Natural killer cell (primary cell): ENCODE results near the gene AKAP5. TPM values are rescaled to one million over a fixed set of nuclear protein-coding genes. Genes with fewer than 3 reads are reported as not detected.
A peak's percentile ranks its signal among the peaks of the same experiment; 100 is the strongest.

ENCODE experiments used
- ATAC-seq, 3 donors: fragments of 150-1000 bp in 2 of 3; fragments of 200-7000 bp in 1 of 3; cut with Tn5 transposase; 1 replicate in 1 of 3; 2 replicates in 2 of 3; pipeline ENCODE4 v1.10.0; 2021; ENCODE audit warnings: mild to moderate bottlenecking in 2 of 3, moderate library complexity in 2 of 3
- DNase-seq, 2 donors: peaks; one replicate each; pipeline versions ENCODE4 v3.0.0 to v3.0.0-alpha.2; 2013 to 2021; ENCODE audit warnings: mixed read lengths in 1 of 2
- H3K27ac ChIP-seq: one replicate; pipeline ENCODE4 v1.5.1; 2013; ENCODE audit warnings: mild to moderate bottlenecking, low read length
- H3K27me3 ChIP-seq: one replicate; pipeline ENCODE4 v1.6.1; 2013; ENCODE audit warnings: low read length; ENCODE audit not compliant: control insufficient read depth, insufficient read depth
- H3K36me3 ChIP-seq: one replicate; pipeline ENCODE4 v1.6.1; 2013; ENCODE audit warnings: low read length; ENCODE audit not compliant: control insufficient read depth, insufficient read depth
- H3K4me1 ChIP-seq: one replicate; pipeline ENCODE4 v1.6.1; 2013; ENCODE audit warnings: low read length; ENCODE audit not compliant: control insufficient read depth, insufficient read depth
- H3K4me3 ChIP-seq: one replicate; pipeline ENCODE4 v1.5.1; 2013; ENCODE audit warnings: low read length
- H3K9me3 ChIP-seq: one replicate; pipeline ENCODE4 v1.6.1; 2013; ENCODE audit warnings: low read length; ENCODE audit not compliant: control insufficient read depth, insufficient read depth
- H3K27ac Mint-ChIP-seq, 2 donors: one replicate each; pipeline ENCODE4 v1.8.0; 2022; ENCODE audit warnings: mild to moderate bottlenecking in 2 of 2, mixed read lengths in 2 of 2, moderate library complexity in 1 of 2
- H3K27me3 Mint-ChIP-seq, 2 donors: one replicate each; pipeline ENCODE4 v1.8.0; 2022; ENCODE audit warnings: low read depth in 2 of 2, mixed read lengths in 2 of 2
- H3K36me3 Mint-ChIP-seq: one replicate; pipeline ENCODE4 v1.8.0; 2022; ENCODE audit warnings: mixed read lengths
- H3K4me1 Mint-ChIP-seq, 2 donors: one replicate each; pipeline ENCODE4 v1.8.0; 2022; ENCODE audit warnings: mixed read lengths in 2 of 2
- H3K4me3 Mint-ChIP-seq: one replicate; pipeline ENCODE4 v1.8.0; 2022; ENCODE audit warnings: mild to moderate bottlenecking, moderate library complexity, mixed read lengths
- H3K9me3 Mint-ChIP-seq, 2 donors: one replicate each; pipeline ENCODE4 v1.8.0; 2022; ENCODE audit warnings: mixed read lengths in 2 of 2
- WGBS: methylation state at CpG from one replicate; pipeline ENCODE4 v1.1.7; 2013; ENCODE audit warnings: missing lambda C conversion rate; ENCODE audit not compliant: insufficient coverage; 5-methylcytosine and 5-hydroxymethylcytosine counted together
- intact Hi-C: fragments of 100-400 bp; cut with micrococcal nuclease; formaldehyde crosslinking; loops from one replicate; pipeline ENCODE4 v1.14.2; 2022
- total RNA-seq, 4 donors: library from RNA; stranded (reverse); fragments of 120-200 nt in 1 of 4; gene quantifications; one replicate each; pipeline versions ENCODE4 v1.2.3 to v1.2.4, GENCODE V29; 2013 to 2022
- TF ChIP-seq, protein P1 (sequence below): fragments of 200-600 bp; IDR thresholded peaks from one replicate; pipeline ENCODE4 v1.8.0; 2022; ENCODE audit warnings: antibody characterized with exemption

Gene AKAP5
- total RNA-seq, 3 donors from 2014 or later (not counting 1 experiment from before 2014, with no cell fraction given): 11.1 to 16.3 (median 12.0) TPM

GRCh38 chr14:64503434-64504309 lies 38.4 kb downstream of the AKAP5 start, which contains the start of gene ZBTB25:
TSS of gene ZBTB25 (minus strand) at chr14:64503838. CDS start at chr14:64490533, 13,305 bp downstream.
- peak; percentile 67 to 85 (median 70) for ATAC-seq
- Mint-ChIP-seq H3K4me1 (peaks cover 66 to 73% of the 10 kb centered on the region in 2 donors), H3K27me3 (no peaks in the 10 kb centered on the region), H3K9me3 (no peaks in the 10 kb centered on the region), H3K36me3 (no peaks in the 10 kb centered on the region), H3K27ac (peak within 1 kb of the TSS; percentile 99), H3K4me3 (peak within 1 kb of the TSS; percentile 98)
- H3K27ac ChIP-seq: peak within 1 kb of the TSS; percentile 100
- peaks cover 2% of the 10 kb centered on the region for H3K36me3 ChIP-seq
- WGBS: under 1% methylated on average over 87 of the region's 87 CpGs
- H3K4me3 ChIP-seq: peak within 1 kb of the TSS; percentile 99
- H3K27me3 ChIP-seq: no peaks in the 10 kb centered on the region
- intact Hi-C loops: loop anchor here (1.0 to 10.0 kb wide), 5 partner anchors 36 to 201 kb away; partner anchors contain the start of genes AKAP5, HSPA2, MTHFD1 and PLEKHG3
- peak; percentile 96 to 99 for DNase-seq
- H3K9me3 ChIP-seq: no peaks in the 10 kb centered on the region
- TF ChIP-seq, protein P1, sequence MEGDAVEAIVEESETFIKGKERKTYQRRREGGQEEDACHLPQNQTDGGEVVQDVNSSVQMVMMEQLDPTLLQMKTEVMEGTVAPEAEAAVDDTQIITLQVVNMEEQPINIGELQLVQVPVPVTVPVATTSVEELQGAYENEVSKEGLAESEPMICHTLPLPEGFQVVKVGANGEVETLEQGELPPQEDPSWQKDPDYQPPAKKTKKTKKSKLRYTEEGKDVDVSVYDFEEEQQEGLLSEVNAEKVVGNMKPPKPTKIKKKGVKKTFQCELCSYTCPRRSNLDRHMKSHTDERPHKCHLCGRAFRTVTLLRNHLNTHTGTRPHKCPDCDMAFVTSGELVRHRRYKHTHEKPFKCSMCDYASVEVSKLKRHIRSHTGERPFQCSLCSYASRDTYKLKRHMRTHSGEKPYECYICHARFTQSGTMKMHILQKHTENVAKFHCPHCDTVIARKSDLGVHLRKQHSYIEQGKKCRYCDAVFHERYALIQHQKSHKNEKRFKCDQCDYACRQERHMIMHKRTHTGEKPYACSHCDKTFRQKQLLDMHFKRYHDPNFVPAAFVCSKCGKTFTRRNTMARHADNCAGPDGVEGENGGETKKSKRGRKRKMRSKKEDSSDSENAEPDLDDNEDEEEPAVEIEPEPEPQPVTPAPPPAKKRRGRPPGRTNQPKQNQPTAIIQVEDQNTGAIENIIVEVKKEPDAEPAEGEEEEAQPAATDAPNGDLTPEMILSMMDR: no peak
- peaks cover 42% of the 10 kb centered on the region for H3K4me1 ChIP-seq

DNA sequence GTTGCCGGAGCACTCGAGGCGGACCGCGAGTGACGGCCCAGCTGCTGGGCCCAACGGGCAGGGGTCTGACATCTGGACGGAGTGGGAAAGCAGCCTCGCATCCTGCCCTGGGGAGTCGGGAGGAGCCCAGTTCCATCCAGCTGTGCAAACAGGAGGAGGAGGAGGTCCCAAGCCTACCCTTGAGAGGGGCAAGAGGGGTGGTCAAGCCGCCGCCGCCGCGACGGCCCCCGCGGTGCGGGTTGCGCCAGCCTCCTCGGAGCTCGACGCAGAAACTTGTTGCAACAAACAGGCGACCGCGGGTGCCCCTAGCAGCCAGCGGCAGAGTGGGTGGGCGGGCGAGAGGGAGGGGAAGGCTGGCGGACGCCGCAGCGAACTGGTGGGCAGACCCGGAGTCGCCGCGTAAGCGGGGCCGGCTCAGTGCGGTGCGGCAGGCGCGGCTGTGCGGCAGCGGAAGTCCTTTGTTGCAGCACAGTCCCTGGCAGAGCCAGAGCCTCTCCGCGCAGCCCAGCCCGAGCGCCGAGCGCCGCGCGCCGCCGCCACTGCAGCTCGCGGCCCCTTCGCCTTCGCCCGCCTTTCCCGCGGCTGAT lies 39.1 kb downstream of the AKAP5 start, which contains the start of gene ZBTB1:
Gene ZBTB1 (plus strand): TSS at position 461 of the 587 bp plus-strand sequence. CDS start 16,735 bp downstream, outside the sequence.
- Histone ChIP-seq H3K27me3 (no peaks in the 10 kb centered on the region), H3K36me3 (no peaks in the 10 kb centered on the region), H3K27ac (peak within 1 kb of the TSS; percentile 100), H3K9me3 (no peaks in the 10 kb centered on the region), H3K4me3 (peak within 1 kb of the TSS; percentile 99), H3K4me1 (peaks cover 48% of the 10 kb centered on the region)
- under 1% methylated on average over 63 of the region's 63 CpGs for WGBS
- intact Hi-C loops: loop anchor here (5.0 to 10.0 kb wide), 3 partner anchors 37 to 200 kb away; partner anchors contain the start of genes AKAP5, MTHFD1 and PLEKHG3
- Mint-ChIP-seq H3K27ac (peak within 1 kb of the TSS; percentile 99), H3K4me3 (peak within 1 kb of the TSS; percentile 98), H3K36me3 (no peaks in the 10 kb centered on the region), H3K27me3 (no peaks in the 10 kb centered on the region), H3K4me1 (peaks cover 72 to 81% of the 10 kb centered on the region in 2 donors), H3K9me3 (no peaks in the 10 kb centered on the region)
- peak; percentile 86 to 92 for DNase-seq
- TF ChIP-seq, protein P1: no peak
- peak; percentile 39 to 66 (median 53) for ATAC-seq

DNA sequence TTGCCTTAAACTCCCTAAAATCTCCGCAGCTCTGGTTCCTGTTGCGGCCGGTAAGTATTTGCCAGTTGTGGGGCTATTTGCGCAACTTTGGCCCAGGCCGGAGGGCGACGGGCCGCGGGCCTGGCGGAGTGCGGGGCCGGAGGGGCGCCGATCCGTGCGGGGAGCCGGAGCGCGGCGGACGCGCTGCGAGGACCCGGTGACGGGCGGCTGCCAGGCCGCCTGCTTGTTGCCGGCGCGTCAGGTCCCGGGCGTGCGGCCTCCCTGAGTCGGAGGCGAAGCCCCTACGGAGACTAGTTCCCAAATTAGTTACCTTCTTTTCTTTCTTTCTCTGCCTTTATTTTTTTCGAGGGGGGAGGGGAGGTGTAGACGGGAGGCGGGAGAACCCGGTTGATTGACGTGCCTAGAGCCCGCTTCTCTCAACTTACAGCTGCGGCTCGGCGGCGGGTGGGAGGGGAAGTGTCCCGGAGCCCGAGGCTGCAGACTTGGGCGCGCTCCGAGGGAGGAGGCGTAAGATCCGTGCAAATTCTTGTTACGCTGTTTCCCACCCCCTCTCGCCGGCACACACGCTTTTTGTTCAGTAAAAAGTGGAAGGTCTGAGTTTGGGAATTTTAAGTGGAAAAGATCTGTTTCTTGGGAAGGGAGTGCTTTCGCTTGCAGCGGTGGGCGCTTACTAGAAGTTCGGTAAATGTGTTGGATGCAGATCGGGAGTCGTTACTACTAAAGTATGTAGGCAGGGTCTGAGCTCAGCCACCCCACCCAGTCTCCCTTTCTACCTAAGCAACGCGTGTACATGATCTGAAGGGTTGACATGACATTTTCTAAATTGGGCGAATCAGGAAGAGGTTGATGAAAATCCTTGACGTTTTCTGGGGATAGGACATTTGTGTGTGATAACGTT lies 39.8 kb downstream of the AKAP5 start:
- WGBS: under 1% methylated on average over 64 of the region's 68 CpGs
- DNase-seq (peak; percentile 71 to 93), ATAC-seq (peak; percentile 24 to 41 (median 27))
- intact Hi-C loops: loop anchor here (5.0 to 10.0 kb wide), 3 partner anchors 38 to 200 kb away; partner anchors contain the start of genes AKAP5, MTHFD1 and PLEKHG3
- no peaks in the 10 kb centered on the region for H3K27me3 ChIP-seq
- no peaks in the 10 kb centered on the region for H3K36me3 ChIP-seq
- peak overlapping the region; percentile 100 for H3K27ac ChIP-seq
- peak overlapping the region; percentile 99 for H3K4me3 ChIP-seq
- H3K27me3 Mint-ChIP-seq: no peaks in the 10 kb centered on the region
- H3K27ac Mint-ChIP-seq: peak overlapping the region; percentile 99
- H3K4me3 Mint-ChIP-seq: peak overlapping the region; percentile 98
- H3K4me1 Mint-ChIP-seq: peaks cover 71 to 77% of the 10 kb centered on the region in 2 donors
- TF ChIP-seq, protein P1: no peak
- H3K36me3 Mint-ChIP-seq: no peaks in the 10 kb centered on the region
- H3K9me3 ChIP-seq: no peaks in the 10 kb centered on the region
- no peaks in the 10 kb centered on the region for H3K9me3 Mint-ChIP-seq
- peaks cover 48% of the 10 kb centered on the region for H3K4me1 ChIP-seq
